ENCODE data around the gene TOR1B. TPM values are rescaled to one million over a fixed set of nuclear protein-coding genes. Genes with fewer than 3 reads are reported as not detected.

TOR1B gene
- total and polyA plus RNA-seq, 2 of the 4 experiments (the other 2 are of a cell fraction): 15.6 to 21.0 TPM

GRCh38 chr9:129759804-129760502 lies 43.0 kb upstream of the TOR1B start:
- ChIA-PET POLR2A (ENCODE audit: unreplicated experiment) (no interaction called here), CTCF (interaction anchor here (0.6 kb wide), 2 partner anchors 22 to 896 kb away, joined by 3 to 6 read pairs; no protein-coding TSS in a partner anchor)
- no peaks in the 10 kb centered on the region; the same call in 1 of the 2 replicates for H4K20me1 ChIP-seq (ENCODE audit: insufficient read depth, low read length)
- peak overlapping the region; percentile 75 for H2AK5ac ChIP-seq (ENCODE audit: low read depth, low read length)
- H3K4me3 ChIP-seq (ENCODE audit: insufficient read depth, low read depth, low read length): no peak overlapping the region
- no peak overlapping the region for H3K18ac ChIP-seq (ENCODE audit: low read depth, low read length)
- peak overlapping the region; percentile 25; the same call in 1 of the 2 replicates for H3K14ac ChIP-seq (replicated peaks; ENCODE audit: low read depth, low read length)
- ATAC-seq (ENCODE audit: low read depth) (no peak), DNase-seq (no peak)
- in situ Hi-C loops (cut with MboI; ENCODE audit: low sequenced_read_pairs) (no loop called here), dilution Hi-C loops (cut with HindIII; ENCODE audit: low sequenced_read_pairs, unreplicated experiment) (no loop called here), intact Hi-C loops (cut with micrococcal nuclease) (no loop called here)
- TF ChIP-seq RFX5 (IDR thresholded peaks at IDR 0.05; ENCODE audit: low read depth, low read length): no peak
- no peak for TF ChIP-seq NFE2L2 (IDR thresholded peaks at IDR 0.05; ENCODE audit: low read depth, low read length)
- TF ChIP-seq POLR2A (IDR thresholded peaks at IDR 0.05; ENCODE audit: low read depth, low read length): no peak
- TF ChIP-seq BHLHE40 (IDR thresholded peaks at IDR 0.05; ENCODE audit: low read depth, low read length): no peak
- TF ChIP-seq ELK1 (IDR thresholded peaks at IDR 0.05; ENCODE audit: borderline replicate concordance, low read depth, low read length): no peak
- TF ChIP-seq, protein P1, sequence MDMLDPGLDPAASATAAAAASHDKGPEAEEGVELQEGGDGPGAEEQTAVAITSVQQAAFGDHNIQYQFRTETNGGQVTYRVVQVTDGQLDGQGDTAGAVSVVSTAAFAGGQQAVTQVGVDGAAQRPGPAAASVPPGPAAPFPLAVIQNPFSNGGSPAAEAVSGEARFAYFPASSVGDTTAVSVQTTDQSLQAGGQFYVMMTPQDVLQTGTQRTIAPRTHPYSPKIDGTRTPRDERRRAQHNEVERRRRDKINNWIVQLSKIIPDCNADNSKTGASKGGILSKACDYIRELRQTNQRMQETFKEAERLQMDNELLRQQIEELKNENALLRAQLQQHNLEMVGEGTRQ (IDR thresholded peaks at IDR 0.05; ENCODE audit: low read depth, low read length): no peak
- no peak for TF ChIP-seq FOS (IDR thresholded peaks at IDR 0.05; ENCODE audit: low read depth, low read length)
- TF ChIP-seq RAD21 (IDR thresholded peaks at IDR 0.05; ENCODE audit: low read length): no peak
- TF ChIP-seq MXI1 (IDR thresholded peaks at IDR 0.05; ENCODE audit: borderline replicate concordance, low read depth, low read length): no peak
- TF ChIP-seq CEBPB (IDR thresholded peaks at IDR 0.05; ENCODE audit: low read depth, low read length): no peak
- no peak for TF ChIP-seq CTCF (conservative IDR thresholded peaks at IDR 0.05; ENCODE audit: low read depth, low read length)
- no peak for TF ChIP-seq MAFK (IDR thresholded peaks at IDR 0.05; ENCODE audit: low read depth, low read length)
- no peak for TF ChIP-seq RCOR1 (IDR thresholded peaks at IDR 0.05; ENCODE audit: insufficient replicate concordance, low read length)
- TF ChIP-seq MAZ (IDR thresholded peaks at IDR 0.05; ENCODE audit: borderline replicate concordance, low read depth, low read length): no peak
- no peak for TF ChIP-seq SMC3 (IDR thresholded peaks at IDR 0.05; ENCODE audit: low read depth, low read length)
- no peak overlapping the region for H3K56ac ChIP-seq (ENCODE audit: extremely low read depth, insufficient read depth, low read length)
- H3K79me1 ChIP-seq (ENCODE audit: low read depth in 1 of 2, low read length in 2 of 2): no peaks in the 10 kb centered on the region
- peaks cover 15% of the 10 kb centered on the region for H3K9me1 ChIP-seq (ENCODE audit: insufficient read depth, low read length)
- no peak overlapping the region; a peak in 1 of 4 replicates for H4K8ac ChIP-seq (ENCODE audit: low read depth in 2 of 2, low read length in 2 of 2)
- peaks cover 18% of the 10 kb centered on the region for H3K4me1 ChIP-seq (ENCODE audit: control insufficient read depth, insufficient read depth, low read length)
- no TSS peak for BruUV-seq (replicated peaks)
- H2AFZ ChIP-seq (replicated peaks; ENCODE audit: low read length, poor library complexity): no peak overlapping the region
- H2BK15ac ChIP-seq (ENCODE audit: low read depth, low read length): 0 out of 3 replicates have a peak overlapping the region, but pooled peaks have one; percentile 46
- H4K5ac ChIP-seq (ENCODE audit: low read depth, low read length): 0 out of 2 replicates have a peak overlapping the region, but pooled peaks have one; percentile 34
- H2AK9ac ChIP-seq (replicated peaks; ENCODE audit: low read depth, low read length, poor library complexity): no peak overlapping the region
- H3K4me2 ChIP-seq (ENCODE audit: low read depth, low read length): no peak overlapping the region
- no peaks in the 10 kb centered on the region for H3K9me3 ChIP-seq (ENCODE audit: control insufficient read depth, insufficient read depth, low read length)
- no peak overlapping the region for H3K23ac ChIP-seq (ENCODE audit: low read depth, low read length)
- 90% methylated on average over 2 of the region's 13 CpGs; no CpG with 5 or more reads in 1 of the 2 experiments for WGBS, 2 experiments (ENCODE audit: extremely low coverage in 2 of 2, insufficient read length in 1 of 2)
- H4K91ac ChIP-seq (ENCODE audit: insufficient read depth, low read depth, low read length): peak overlapping the region; percentile 29
- no peaks in the 10 kb centered on the region for H3K36me3 ChIP-seq (ENCODE audit: control insufficient read depth, insufficient read depth, low read length)
- H2BK5ac ChIP-seq (ENCODE audit: low read depth, low read length, poor library complexity, severe bottlenecking): no peak overlapping the region
- peak overlapping the region; percentile 78; the same call in 1 of the 2 replicates for H2BK20ac ChIP-seq (ENCODE audit: low read depth, low read length)
- no peak overlapping the region for H3K9ac ChIP-seq (ENCODE audit: low read depth, low read length)
- H3K4ac ChIP-seq (ENCODE audit: low read depth, low read length): peak overlapping the region; percentile 62
- H3K27me3 ChIP-seq (ENCODE audit: control insufficient read depth, insufficient read depth, low read length): 0 out of 2 replicates have a peak, but pooled peaks cover 3% of the 10 kb centered on the region
- H2BK120ac ChIP-seq (ENCODE audit: low read depth, low read length): peak overlapping the region; percentile 75
- peak overlapping the region; percentile 25; the same call in 1 of the 2 replicates for H3K27ac ChIP-seq (ENCODE audit: insufficient read depth, low read length)

Data from IMR-90 (cell line).